GM10847 (cell line): ENCODE results near the gene NBPF10.
"Not testable (repeated sequence)": the region's sequence is repeated elsewhere in the genome, so short reads cannot be mapped to it uniquely, and the experiment has no call there.

ENCODE experiments used
- POLR2A ChIP-seq: IDR thresholded peaks from 2 replicates; pipeline ENCODE4 v1.6.1; 2011; ENCODE audit not compliant: insufficient read length; ENCODE audit errors: extremely low read depth

Gene NBPF10, protein sequence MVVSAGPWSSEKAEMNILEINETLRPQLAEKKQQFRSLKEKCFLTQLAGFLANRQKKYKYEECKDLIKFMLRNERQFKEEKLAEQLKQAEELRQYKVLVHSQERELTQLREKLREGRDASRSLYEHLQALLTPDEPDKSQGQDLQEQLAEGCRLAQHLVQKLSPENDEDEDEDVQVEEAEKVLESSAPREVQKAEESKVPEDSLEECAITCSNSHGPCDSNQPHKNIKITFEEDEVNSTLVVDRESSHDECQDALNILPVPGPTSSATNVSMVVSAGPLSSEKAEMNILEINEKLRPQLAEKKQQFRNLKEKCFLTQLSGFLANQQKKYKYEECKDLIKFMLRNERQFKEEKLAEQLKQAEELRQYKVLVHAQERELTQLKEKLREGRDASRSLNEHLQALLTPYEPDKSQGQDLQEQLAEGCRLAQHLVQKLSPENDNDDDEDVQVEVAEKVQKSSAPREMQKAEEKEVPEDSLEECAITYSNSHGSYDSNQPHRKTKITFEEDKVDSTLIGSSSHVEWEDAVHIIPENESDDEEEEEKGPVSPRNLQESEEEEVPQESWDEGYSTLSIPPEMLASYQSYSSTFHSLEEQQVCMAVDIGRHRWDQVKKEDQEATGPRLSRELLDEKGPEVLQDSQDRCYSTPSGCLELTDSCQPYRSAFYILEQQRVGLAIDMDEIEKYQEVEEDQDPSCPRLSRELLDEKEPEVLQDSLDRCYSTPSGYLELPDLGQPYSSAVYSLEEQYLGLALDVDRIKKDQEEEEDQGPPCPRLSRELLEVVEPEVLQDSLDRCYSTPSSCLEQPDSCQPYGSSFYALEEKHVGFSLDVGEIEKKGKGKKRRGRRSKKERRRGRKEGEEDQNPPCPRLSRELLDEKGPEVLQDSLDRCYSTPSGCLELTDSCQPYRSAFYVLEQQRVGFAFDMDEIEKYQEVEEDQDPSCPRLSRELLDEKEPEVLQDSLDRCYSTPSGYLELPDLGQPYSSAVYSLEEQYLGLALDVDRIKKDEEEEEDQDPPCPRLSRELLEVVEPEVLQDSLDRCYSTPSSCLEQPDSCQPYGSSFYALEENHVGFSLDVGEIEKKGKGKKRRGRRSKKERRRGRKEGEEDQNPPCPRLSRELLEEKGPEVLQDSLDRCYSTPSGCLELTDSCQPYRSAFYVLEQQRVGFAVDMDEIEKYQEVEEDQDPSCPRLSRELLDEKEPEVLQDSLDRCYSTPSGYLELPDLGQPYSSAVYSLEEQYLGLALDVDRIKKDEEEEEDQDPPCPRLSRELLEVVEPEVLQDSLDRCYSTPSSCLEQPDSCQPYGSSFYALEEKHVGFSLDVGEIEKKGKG (N-terminal part only)

DNA sequence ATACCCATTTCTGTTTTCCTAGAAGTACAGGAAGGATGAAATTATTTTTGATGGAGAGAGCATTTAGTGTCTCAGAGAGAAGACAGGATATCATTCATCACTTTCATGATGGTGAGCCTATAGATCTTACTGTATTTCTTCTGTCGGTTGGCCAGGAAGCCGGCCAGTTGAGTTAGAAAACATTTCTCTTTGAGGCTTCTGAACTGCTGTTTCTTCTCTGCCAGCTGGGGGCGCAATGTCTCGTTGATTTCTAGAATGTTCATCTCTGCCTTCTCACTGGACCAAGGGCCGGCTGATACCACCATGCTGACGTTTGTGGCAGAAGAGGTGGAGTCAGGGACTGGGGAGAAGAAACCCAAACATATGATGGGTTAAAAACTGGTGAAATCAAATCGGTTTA lies at the start of gene NBPF10:
Gene NBPF10, minus strand, starts transcription at position 340 of the 400 bp plus-strand sequence. Its CDS starts 35 bp downstream, at position 305.
- TF ChIP-seq POLR2A, result not testable (repeated sequence)
